GM12874 (cell line): Measurements from ENCODE around the gene SMIM5.
A peak's percentile ranks its signal among the peaks of the same experiment; 100 is the strongest.

Experiments used
- TF ChIP-seq, protein P1 (sequence below): IDR thresholded peaks from 2 replicates; pipeline ENCODE4 v1.5.1; 2011; ENCODE audit warnings: low read depth, mild to moderate bottlenecking, control low read depth, low read length, moderate library complexity; ENCODE audit not compliant: insufficient read depth

Gene SMIM5

GRCh38 chr17:75652934-75653549, 19.8 kb downstream of the SMIM5 start:
- TF ChIP-seq, protein P1, sequence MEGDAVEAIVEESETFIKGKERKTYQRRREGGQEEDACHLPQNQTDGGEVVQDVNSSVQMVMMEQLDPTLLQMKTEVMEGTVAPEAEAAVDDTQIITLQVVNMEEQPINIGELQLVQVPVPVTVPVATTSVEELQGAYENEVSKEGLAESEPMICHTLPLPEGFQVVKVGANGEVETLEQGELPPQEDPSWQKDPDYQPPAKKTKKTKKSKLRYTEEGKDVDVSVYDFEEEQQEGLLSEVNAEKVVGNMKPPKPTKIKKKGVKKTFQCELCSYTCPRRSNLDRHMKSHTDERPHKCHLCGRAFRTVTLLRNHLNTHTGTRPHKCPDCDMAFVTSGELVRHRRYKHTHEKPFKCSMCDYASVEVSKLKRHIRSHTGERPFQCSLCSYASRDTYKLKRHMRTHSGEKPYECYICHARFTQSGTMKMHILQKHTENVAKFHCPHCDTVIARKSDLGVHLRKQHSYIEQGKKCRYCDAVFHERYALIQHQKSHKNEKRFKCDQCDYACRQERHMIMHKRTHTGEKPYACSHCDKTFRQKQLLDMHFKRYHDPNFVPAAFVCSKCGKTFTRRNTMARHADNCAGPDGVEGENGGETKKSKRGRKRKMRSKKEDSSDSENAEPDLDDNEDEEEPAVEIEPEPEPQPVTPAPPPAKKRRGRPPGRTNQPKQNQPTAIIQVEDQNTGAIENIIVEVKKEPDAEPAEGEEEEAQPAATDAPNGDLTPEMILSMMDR = peak; percentile 88

GRCh38 chr17:75654176-75654575, 20.9 kb downstream of the SMIM5 start:
- TF ChIP-seq, protein P1 = no peak

DNA sequence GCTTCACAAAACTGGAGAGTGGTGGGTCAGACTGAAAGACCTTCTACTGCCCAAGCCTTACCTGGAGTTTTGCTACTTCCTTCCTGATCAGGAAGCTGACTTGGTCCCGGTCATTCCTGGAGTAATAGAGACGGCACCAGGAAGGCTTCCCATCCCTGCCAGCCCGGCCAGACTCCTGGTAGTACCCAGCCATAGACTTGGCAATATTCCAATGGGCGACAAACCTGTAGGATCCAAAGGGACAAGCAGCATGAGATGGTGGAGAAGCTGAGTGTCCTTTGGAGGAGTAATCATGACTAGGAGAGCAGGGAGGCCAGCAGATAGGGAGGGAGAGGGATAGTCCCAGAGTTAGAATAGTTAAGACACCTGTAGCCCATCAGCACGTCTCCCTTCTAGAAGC, 25.0 kb downstream of the SMIM5 start:
- TF ChIP-seq, protein P1 = no peak

DNA sequence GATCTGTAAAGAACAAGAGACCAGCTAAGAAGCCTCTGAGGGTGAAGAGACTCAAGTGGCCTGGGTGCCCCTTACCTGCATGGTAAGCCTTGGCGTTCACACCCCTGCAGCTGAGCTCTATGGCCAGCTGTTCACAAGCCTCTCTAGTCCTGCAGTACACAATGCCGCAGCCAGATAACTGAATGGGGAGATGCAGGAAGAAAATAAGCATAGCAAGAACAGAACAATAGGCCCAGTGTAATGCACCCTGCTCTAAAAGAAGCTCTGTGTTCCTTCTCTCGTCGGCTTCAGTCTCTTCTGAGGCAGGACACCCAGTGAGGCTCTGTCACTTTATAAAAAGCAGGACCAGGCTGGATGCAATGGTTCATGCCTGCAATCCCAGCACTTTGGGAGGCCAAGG, 28.3 kb downstream of the SMIM5 start:
- TF ChIP-seq, protein P1 = no peak

- TF ChIP-seq, protein P1 = no peak
Measured at GRCh38 chr17:75662511-75662910, 29.3 kb downstream of the SMIM5 start.

DNA sequence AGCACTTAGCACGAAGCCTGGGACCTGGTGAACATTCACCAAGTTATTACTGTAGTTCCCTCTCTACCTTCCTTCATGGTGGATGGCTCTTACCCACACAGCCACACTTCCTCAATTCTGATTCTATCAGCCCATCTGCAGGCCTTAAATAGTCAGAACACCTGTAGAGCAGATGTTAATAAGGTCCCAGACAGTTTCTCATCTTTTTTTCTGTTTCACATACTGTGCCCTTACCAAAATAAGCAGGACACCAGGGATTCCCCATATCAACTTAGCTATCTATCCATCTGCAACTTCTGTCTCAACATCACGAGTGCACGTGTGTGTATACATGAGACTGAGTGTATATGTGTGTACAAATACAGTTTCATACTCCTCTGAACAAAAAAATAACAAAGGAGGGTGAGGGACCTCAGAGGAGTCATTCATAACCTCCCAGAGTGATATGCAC, 30.9 kb downstream of the SMIM5 start:
- TF ChIP-seq, protein P1 = no peak

DNA sequence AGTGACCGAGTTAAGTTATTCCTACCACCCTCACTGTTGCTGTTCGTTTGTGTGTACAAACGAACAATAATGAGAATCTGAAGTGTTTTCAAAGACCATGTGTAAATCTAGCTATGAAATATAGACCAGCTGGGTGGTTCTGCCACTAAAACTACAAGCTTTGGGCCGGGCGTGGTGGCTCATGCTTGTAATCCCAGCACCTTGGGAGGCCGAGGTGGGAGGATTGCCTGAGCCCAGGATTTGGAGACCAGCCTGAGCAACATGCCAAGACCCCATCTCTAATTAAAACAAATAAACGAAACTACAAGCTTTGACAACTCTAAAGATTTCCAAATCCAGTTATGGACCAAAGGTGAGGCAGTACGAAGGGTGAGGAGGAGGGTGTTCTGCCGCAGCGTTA, 32.7 kb downstream of the SMIM5 start:
- TF ChIP-seq, protein P1 = no peak
